Inflammatory macrophage (primary cell): ENCODE data around the gene MMEL1.
"Not testable (repeated sequence)": the region's sequence is repeated elsewhere in the genome, so short reads cannot be mapped to it uniquely, and the experiment has no call there.

Source experiments
- DNase-seq, 2 donors: peaks; one replicate each; pipeline ENCODE4 v3.0.0-alpha.2; 2020 to 2022

The MMEL1 gene

DNA sequence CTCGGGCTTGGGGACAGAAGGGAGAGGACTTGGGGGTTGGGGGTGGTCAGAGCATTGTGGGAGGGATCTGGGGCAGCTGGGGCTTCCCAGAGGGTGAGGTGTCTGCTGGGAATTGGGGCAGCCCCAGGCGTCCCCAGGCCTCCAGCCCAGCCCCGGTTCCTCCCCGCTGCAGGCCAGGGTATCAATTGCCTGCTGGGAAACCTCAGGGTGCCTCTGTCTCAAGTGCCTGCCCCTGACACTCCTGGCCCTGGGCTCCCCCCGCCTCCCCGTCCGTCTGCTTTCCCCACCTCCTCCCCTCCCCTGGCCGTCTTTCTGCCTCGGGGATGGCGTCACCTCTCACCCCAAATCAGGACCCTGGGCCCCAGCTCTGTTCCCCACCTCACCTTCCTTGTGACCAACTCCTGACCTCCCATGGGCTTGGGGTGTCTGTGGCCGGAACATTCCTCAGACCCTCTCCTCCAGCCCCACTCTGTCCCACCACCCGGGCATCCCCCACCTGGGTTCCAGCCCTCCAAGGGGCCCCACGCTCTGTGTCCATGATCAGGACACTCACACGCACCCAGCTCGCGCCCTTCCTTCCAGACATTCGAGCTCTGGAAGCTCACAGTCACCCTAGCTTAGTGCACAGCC, 64.5 kb downstream of the MMEL1 start:
- DNase-seq = not testable (repeated sequence)

DNA sequence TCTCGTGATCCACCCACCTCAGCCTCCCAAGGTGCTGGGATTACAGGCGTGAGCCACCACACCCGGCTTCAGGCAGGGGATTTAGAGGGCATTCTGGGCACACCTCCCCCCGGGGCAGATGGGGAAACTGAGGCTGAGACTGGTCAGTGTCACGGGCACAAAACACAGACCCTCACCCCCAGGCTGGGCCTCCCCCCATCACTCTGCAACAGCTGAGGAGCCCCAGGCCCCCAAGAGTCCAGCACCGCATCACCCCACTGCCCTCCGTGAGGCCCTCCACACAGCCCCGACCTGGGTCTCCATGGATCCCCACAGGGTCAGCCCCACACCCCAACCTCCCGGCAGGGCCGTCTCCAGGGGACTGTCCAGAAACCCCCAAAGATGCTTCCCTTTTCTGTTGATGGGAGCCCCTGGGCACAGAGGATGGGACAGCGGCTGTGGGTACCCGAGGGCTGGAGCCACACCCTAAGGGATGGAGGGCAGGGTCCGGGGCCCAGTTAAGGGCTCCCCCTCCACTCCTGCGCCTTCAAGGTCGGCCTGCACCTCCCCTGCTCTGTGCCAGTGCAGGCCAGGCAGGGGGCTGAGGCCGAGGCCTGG, 65.6 kb downstream of the MMEL1 start:
- DNase-seq = no peak

- no peak for DNase-seq
Observed at GRCh38 chr1:2566101-2567045, 66.4 kb downstream of the MMEL1 start.

GRCh38 chr1:2564815-2565374, 67.9 kb downstream of the MMEL1 start:
- no peak for DNase-seq

DNA sequence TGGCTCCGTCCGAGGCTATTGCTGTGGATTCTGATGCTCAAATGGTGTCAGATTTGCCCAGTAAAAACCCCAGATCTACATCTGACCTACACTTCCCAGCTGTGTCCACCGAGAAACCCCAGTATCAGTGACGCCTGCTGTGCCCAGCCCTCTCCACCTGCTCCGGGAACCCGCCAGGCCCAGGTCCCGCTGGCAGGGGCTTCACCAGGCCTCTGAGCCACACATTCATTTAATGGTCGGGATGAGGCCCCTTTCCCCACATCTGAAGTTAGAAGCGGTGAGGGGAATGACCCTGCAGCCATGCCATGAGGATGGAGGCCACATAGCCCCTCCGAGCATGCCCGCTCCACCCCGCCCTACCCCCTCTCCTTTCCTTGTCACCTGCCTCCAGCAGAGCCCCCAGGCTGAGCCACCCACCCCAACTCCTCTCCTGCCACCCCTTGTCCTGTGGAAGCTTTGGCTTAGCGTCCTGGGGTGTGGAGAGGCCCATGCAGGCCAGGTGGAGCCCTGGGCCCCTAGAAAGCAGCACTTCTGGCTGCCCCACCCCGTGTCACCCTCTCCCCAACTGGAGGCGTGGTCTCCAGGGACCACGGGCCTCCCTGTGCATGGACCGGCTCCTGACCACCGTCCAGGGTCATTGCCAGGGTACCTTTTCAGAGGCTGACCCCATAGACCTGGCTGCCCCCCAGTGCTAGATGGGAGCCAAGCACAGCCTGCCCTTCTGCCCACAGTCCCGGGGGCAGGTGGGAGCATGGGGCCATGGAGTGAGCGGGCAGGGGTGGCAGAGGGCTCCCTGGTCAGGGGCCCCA, 68.6 kb downstream of the MMEL1 start:
- no peak for DNase-seq

- DNase-seq = no peak
Observed at GRCh38 chr1:2563205-2563604, 69.6 kb downstream of the MMEL1 start.

DNA sequence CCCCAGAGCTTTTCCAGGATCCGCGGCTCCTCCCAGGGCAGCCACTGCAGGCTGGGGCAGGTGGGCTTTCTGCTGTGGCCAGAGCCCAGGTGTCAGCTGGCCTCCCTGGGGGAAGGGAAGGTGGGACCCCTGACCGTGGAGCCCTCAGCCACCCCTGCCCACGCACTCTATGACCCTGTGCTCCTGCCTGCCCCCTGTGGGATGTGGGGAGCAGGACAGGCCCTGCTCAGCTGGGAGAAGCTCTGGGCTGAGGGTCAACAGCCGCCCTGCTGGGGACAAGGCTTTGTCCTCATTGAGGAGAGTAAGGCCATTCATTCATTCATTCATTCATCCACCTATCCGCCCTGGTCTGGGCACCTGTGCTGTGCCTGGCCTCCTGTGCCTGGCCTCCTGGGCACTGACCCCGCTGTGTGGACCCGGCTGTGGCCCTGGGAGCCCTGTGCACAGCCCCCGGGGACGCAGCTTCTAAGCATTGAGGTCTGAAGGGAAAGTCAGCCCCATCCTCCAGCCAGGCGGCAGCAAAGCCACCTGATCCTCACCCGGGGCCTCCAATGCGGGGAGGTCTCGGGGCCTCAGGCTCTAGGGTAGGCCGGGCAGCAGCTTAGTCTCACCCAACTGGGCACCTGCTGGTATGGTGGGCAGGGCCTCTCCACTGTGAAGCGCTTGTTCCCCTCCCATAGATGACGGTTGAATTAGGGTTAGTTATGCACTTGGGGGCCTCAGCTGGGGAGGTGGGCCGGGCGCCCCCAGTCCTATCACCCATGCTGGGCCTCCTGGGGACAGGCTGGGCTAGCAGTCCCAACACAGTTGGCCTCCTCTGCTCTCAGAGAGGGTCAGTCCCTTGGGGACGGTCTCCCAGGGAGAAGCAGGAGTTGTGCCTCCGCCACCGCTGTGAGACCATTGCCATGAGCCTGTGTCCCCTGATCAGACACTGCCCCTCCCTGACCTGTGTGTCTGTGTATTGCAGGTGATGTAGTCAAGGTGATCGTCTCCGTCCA, 70.6 kb downstream of the MMEL1 start:
- DNase-seq = no peak

- no peak for DNase-seq
Observed at GRCh38 chr1:2561446-2561845, 71.4 kb downstream of the MMEL1 start.

DNA sequence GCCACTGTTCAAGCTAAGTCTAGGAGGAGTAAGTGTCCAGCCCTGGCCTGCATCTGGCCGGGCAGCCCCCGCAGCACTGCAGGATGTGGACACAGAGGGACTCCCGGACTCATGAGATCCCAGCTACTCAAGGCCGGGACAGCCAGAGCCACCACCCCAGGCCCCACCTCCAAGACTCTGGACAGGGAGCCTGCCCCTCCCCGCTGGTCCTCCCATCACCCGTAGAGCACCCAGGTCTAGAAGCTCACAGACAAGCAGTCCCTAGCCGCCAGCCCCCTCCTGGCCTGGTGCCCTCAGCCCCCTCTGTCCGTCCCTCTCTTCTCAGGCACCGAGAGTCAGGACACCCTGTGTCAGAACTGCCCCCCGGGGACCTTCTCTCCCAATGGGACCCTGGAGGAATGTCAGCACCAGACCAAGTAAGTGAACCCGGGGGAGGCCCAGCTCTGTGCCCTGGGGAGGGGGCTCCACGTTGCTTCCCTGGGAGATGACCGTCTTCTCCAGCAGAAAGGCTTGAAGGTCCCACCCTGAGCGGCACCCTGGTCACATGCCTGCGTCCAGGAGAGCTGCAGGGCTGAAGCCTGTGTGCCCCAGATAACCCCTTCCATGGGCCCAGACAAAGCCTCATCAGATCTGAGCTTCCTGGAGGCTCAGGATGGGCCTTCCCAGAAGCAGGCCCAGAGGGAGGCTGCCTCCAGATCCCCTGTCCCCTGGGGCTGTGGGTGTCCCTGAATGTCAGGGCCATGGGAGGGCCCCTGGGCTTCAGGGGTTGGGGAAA, 72.3 kb downstream of the MMEL1 start:
- DNase-seq = no peak

DNA sequence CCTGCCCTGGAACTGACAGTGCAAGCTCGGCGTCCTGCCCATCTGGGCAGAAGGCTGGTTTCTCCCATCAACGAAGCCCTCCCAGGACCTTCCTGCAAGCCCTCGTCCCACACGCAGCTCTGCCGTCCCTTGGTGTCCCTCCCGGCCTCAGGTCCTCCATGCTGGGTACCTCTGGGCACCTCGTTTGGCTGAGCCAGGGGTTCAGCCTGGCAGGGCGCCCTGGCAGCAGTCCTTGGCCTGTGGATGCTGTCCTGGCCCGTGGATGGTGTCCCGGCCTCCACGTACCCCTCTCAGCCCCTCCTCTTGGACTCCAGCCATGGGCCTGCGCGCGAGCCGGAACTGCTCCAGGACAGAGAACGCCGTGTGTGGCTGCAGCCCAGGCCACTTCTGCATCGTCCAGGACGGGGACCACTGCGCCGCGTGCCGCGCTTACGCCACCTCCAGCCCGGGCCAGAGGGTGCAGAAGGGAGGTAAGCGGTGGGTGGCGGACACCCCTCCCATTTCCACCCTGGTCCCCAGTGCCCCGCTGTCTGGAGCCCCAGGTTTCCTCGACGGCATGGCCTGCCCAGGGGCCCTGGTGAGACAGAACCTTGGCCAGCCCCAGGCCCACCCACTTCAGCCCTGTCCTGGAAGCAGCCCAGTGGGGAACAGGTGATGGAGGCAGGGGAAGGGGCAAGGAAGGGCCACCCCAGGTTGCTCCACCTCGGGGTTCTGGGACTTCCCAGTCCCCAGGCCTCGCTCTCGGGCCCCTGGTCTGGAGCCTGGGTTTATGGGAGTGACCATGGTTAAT, 73.1 kb downstream of the MMEL1 start:
- no peak for DNase-seq

DNA sequence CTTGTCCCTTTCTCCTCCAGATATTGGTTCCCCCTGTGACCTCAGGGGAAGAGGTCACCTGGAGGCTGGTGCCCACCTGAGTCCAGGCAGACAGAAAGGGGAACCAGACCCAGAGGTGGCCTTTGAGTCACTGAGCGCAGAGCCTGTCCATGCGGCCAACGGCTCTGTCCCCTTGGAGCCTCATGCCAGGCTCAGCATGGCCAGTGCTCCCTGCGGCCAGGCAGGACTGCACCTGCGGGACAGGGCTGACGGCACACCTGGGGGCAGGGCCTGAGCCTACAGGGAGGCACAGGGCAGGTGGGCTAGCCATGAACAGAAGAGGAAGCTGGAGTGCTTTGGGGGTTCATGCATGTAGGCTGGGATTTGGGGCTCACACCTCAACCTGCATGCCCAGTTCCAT, 74.0 kb downstream of the MMEL1 start:
- no peak for DNase-seq

DNA sequence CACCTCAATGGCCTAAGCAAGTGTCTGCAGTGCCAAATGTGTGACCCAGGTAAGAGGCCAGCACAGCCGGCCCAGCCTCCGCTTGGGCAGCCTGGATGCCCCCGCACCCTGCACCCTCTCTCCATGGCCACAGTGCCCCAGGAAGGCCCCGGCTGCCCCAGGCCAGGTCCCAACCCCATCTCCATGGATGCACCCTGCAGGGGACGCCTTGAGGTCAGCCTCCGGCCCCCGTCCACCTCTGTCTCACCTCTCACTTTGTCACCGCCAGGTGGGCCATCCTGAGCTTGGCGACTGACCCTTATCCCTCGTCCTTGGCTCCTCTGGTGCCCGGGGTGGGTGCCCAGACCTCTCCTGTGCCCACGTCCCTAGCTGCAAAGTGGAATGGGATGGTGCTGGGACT, 74.4 kb downstream of the MMEL1 start:
- DNase-seq = no peak

- DNase-seq = no peak
Observed at GRCh38 chr1:2557482-2558400, 75.1 kb downstream of the MMEL1 start.

GRCh38 chr1:2556678-2557481, 75.9 kb downstream of the MMEL1 start:
- peak in 1 of 2 donors; percentile 54 for DNase-seq

GRCh38 chr1:2556277-2556677, 76.5 kb downstream of the MMEL1 start, which contains the start of gene TNFRSF14:
Gene TNFRSF14, plus strand, starts transcription at chr1:2556371. Its CDS starts 294 bp downstream, at chr1:2556665.
- DNase-seq = peak; percentile 28 to 53

DNA sequence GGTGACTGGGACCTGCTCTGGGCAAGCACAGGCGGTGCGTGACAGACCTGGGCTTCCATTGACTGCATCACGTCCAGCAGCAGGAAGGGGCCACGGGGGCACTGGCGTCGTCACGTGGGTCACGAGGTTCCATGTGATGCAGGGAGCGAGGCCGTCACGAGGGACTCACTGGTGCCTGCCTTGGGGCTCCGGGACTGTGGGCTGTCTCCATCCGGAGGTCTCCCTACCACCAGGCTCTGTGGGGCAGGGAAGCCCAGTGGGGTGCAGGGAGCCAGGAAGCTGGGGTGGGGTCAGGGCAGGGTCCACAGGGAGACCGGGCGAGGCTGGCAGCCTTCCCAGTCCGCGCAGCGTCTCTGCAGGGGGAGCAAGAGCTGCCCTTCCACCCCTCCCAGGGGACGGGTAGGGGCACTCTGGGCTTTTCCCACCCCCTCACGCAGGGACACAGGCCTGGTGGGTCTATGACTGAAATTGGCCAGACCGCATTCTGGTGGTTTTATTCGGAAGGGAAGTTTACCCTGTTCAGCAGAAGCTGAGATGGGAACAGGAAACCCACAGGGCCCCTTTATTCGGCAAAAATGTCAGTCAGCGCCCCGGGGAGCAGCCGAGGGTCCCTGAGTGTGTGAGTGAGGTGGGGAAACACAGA, 77.1 kb downstream of the MMEL1 start:
- peak; percentile 93 to 97 for DNase-seq
